A549 treated with AZD9567 at 1 μM for 4 hours (cell line): Measurements from ENCODE around the gene PRSS3. TPM values are rescaled to one million over a fixed set of nuclear protein-coding genes. Genes with fewer than 3 reads are reported as not detected.

Source experiments
- total RNA-seq: library from RNA; stranded (reverse); fragments of 200-300 nt; extraction: Qiagen RNA extraction; gene quantifications from 5 replicates; pipeline ENCODE4 v1.2.3, GENCODE V29; 2022; ENCODE audit not compliant: insufficient read depth

The PRSS3 gene
- 8.8 to 13.8 TPM (median 9.8 TPM) in 5 replicates for total RNA-seq

DNA sequence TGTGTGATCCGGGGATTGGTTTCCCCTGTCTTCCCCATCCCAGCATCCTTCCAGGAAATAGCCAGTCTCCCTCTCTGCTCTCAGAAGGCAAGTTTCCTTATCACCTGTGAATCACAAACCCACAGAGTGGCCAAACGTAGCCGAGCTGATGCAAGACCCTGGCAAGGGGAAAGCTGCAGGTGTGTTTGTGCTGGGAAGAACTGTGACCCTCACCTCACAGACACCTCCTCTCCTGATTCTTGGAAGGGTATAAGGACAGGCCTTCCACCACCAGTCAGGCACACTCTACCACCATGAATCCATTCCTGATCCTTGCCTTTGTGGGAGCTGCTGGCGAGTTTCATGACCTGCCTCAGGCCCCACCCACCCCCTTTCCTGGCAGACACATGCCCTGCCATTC is at the start of gene PRSS3:
Gene PRSS3 (plus strand): TSS at position 281 of the 400 bp plus-strand sequence. CDS start 13 bp downstream, at position 294.

DNA sequence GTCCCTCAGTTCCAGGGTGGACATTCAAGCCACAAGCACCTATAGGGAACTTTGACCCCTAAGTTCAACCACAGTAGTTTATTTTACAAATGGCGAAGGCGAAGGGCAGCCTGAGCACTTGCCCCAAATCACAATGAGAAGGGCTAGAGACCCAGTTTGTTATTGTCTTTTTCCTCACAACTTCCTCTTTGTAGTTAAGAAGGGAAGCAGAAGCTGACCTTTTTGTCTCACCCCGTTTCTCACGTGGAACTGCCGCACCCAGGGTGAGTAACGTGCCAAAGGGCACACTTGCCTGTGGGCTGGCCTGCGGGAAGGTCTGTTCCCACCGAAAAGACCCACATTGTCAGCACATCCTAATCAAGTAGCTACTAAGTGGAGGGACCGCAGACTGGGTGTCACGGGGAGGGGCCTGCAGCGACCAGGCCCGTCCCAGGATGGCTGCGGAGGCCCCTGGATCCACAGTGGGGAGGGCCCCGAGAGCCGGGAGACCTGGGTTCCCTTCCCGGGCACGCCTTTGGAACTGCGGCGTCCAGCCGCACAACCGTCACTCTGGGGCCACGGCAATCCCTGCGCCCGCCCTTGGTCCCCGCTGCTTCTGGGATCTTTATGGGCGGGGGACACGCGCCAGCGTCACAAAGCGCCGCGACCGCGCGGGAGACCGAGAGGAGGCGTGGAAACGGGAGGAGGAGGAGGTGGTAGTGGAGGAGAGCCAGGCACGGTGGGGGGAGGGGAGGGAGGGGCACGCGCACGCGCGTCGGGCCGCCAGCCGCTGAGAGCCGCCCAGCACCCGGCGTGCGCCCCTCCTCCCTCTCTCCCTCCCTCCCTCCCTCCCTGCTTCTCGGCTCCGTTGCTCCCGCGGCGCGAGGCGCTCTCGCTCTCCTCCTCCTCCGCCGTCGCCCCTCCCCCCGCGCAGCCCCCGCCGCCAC is 21.2 kb downstream of the PRSS3 start, which contains the start of gene UBE2R2:
Gene UBE2R2 (plus strand): TSS at position 834 of the 926 bp plus-strand sequence. CDS start 598 bp downstream, outside the sequence.

Other genes starting within 250 kb of the PRSS3 start
- 39.4 to 48.7 TPM (median 39.8 TPM) in 5 replicates for gene UBE2R2, start 21.6 kb downstream of the PRSS3 start, total RNA-seq